ENCODE data around the gene SYK. TPM values are rescaled to one million over a fixed set of nuclear protein-coding genes. Genes with fewer than 3 reads are reported as not detected.

The SYK gene
- total RNA-seq, 2 donors from 2014 or later: 2.5 to 6.0 TPM

DNA sequence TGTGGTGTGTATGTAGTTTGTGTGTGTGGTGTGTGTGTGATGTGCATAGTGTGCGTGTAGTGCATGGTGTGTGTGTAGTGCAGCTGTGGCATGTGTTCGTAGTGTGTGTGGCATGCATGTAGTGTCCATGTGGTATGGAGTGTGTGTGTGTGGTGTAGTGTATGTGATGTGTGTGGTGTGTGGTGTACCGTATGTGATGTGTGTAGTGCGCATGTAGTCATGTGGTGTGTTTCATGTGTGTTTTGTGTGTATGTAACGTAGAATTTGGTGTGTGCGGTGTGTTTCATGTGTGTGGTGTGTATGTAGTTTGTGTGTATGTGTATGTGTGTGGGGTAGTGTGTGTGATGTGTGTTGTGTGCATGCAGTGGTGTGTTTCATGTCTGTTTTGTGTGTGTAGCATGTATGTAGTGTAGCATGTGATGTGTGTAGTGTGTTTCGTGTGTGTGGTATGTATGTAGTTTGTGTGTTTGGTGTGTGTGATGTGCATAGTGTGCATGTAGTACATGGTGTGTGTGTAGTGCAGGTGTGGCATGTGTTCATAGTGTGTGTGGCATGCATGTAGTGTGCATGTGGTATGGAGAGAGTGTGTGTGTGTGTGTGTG is 40.7 kb downstream of the SYK start:
- Histone ChIP-seq H3K9me3 (ENCODE audit: control insufficient read depth, low read length) (peaks cover 6% of the 10 kb centered on the region), H3K9ac (ENCODE audit: extremely low read depth, low read length, poor library complexity, severe bottlenecking) (no peak overlapping the region), H3K27me3 (ENCODE audit: control insufficient read depth, insufficient read depth, low read length, poor library complexity, severe bottlenecking) (no peaks in the 10 kb centered on the region), H3K27ac (ENCODE audit: low read depth, low read length) (no peak overlapping the region), H3K4me1 (ENCODE audit: control insufficient read depth, insufficient read depth, low read length) (no peaks in the 10 kb centered on the region), H3K4me3 (ENCODE audit: low read length) (no peak overlapping the region), H3K36me3 (ENCODE audit: control insufficient read depth, insufficient read depth, low read length) (no peaks in the 10 kb centered on the region)
- Mint-ChIP-seq H3K4me3 (no peak overlapping the region), H3K36me3 (ENCODE audit: low read depth) (no peaks in the 10 kb centered on the region), H3K27me3 (ENCODE audit: insufficient read depth) (no peaks in the 10 kb centered on the region), H3K27ac (no peak overlapping the region), H3K4me1 (no peaks in the 10 kb centered on the region), H3K9me3 (no peaks in the 10 kb centered on the region)
- DNase-seq: no peak
- no peak for TF ChIP-seq CTCF (conservative IDR thresholded peaks at IDR 0.05)
- WGBS, 2 experiments (ENCODE audit: insufficient coverage in 1 of 2, insufficient read length in 1 of 2): 92 to 93% methylated on average over 3 to 7 of the region's 7 CpGs

GRCh38 chr9:90842996-90843395 is 41.4 kb downstream of the SYK start:
- Mint-ChIP-seq H3K9me3 (no peaks in the 10 kb centered on the region), H3K27ac (no peak overlapping the region), H3K27me3 (ENCODE audit: insufficient read depth) (no peaks in the 10 kb centered on the region), H3K4me1 (no peaks in the 10 kb centered on the region), H3K4me3 (no peak overlapping the region), H3K36me3 (ENCODE audit: low read depth) (no peaks in the 10 kb centered on the region)
- no peak for DNase-seq
- Histone ChIP-seq H3K9me3 (ENCODE audit: control insufficient read depth, low read length) (peaks cover 6% of the 10 kb centered on the region), H3K4me3 (ENCODE audit: low read length) (no peak overlapping the region), H3K36me3 (ENCODE audit: control insufficient read depth, insufficient read depth, low read length) (no peaks in the 10 kb centered on the region), H3K9ac (ENCODE audit: extremely low read depth, low read length, poor library complexity, severe bottlenecking) (no peak overlapping the region), H3K27ac (ENCODE audit: low read depth, low read length) (no peak overlapping the region), H3K27me3 (ENCODE audit: control insufficient read depth, insufficient read depth, low read length, poor library complexity, severe bottlenecking) (no peaks in the 10 kb centered on the region), H3K4me1 (ENCODE audit: control insufficient read depth, insufficient read depth, low read length) (no peaks in the 10 kb centered on the region)
- WGBS, 2 experiments (ENCODE audit: insufficient coverage in 1 of 2, insufficient read length in 1 of 2): 90 to 93% methylated on average over 12 to 14 of the region's 14 CpGs
- no peak for TF ChIP-seq CTCF (conservative IDR thresholded peaks at IDR 0.05)

DNA sequence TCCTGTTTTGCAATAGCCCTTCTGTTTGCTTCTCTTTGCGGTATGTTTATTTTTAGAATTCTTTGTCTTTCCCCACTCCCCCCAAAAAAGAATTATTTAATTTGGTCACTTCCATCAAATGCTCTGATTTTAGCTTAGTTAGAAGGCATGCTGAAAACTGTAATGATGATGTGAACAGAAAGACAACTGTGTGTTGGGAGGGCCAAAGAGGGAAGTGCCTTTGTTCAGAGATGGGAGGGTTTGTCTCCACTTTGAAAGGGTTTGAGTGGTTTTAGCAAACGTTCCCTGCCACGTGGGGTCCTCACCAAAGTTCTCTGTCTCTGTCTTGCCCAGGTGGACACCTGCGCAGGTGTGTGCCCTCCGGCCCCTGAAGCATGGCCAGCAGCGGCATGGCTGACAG is 41.9 kb downstream of the SYK start:
- Mint-ChIP-seq H3K36me3 (ENCODE audit: low read depth) (no peaks in the 10 kb centered on the region), H3K9me3 (no peaks in the 10 kb centered on the region), H3K27me3 (ENCODE audit: insufficient read depth) (no peaks in the 10 kb centered on the region), H3K4me3 (no peak overlapping the region), H3K4me1 (no peaks in the 10 kb centered on the region), H3K27ac (no peak overlapping the region)
- H3K4me1 ChIP-seq (ENCODE audit: control insufficient read depth, insufficient read depth, low read length): no peaks in the 10 kb centered on the region
- WGBS, 2 experiments (ENCODE audit: insufficient coverage in 1 of 2, insufficient read length in 1 of 2): 88% methylated on average over 6 of the region's 6 CpGs; no CpG with 5 or more reads in 1 of the 2 experiments
- no peaks in the 10 kb centered on the region for H3K36me3 ChIP-seq (ENCODE audit: control insufficient read depth, insufficient read depth, low read length)
- TF ChIP-seq CTCF (conservative IDR thresholded peaks at IDR 0.05): no peak
- H3K27me3 ChIP-seq (ENCODE audit: control insufficient read depth, insufficient read depth, low read length, poor library complexity, severe bottlenecking): no peaks in the 10 kb centered on the region
- H3K9ac ChIP-seq (ENCODE audit: extremely low read depth, low read length, poor library complexity, severe bottlenecking): no peak overlapping the region
- no peak overlapping the region for H3K4me3 ChIP-seq (ENCODE audit: low read length)
- H3K27ac ChIP-seq (ENCODE audit: low read depth, low read length): no peak overlapping the region
- peaks cover 6% of the 10 kb centered on the region for H3K9me3 ChIP-seq (ENCODE audit: control insufficient read depth, low read length)
- no peak for DNase-seq

Data from endodermal cell (in vitro differentiated cells).